Bronchial epithelial cell (primary cell): ENCODE measurements around the gene BTBD6. TPM values are rescaled to one million over a fixed set of nuclear protein-coding genes. Genes with fewer than 3 reads are reported as not detected.

Experiments used
- DNase-seq: peaks from one replicate; pipeline ENCODE4 v3.0.0-alpha.2; 2010; ENCODE audit warnings: low read depth
- FAIRE-seq: peaks from 2 replicates; lab custom pipeline; 2011; peaks lifted over from hg19 to GRCh38; lab: Jason Lieb, UNC
- H3K27me3 ChIP-seq: 2 replicates; pipeline ENCODE4 v1.5.1; 2011; ENCODE audit warnings: low read length; ENCODE audit not compliant: control insufficient read depth, insufficient read depth
- H3K36me3 ChIP-seq: 2 replicates; pipeline ENCODE4 v1.5.1; 2011; ENCODE audit warnings: low read length; ENCODE audit not compliant: control insufficient read depth, insufficient read depth
- H3K4me3 ChIP-seq: 2 replicates; pipeline ENCODE4 v1.5.1; 2011; ENCODE audit warnings: mild to moderate bottlenecking, low read depth, low read length, control low read depth
- total RNA-seq: library from RNA; depleted of rRNA; stranded (reverse); fragments of >200 nt; gene quantifications from 2 replicates; pipeline ENCODE4 v1.2.1, GENCODE V29; 2014
- TF ChIP-seq, protein P1 (sequence below): IDR thresholded peaks from 2 replicates; pipeline ENCODE4 v1.5.1; 2011; ENCODE audit warnings: mild to moderate bottlenecking, moderate library complexity, low read length, control low read depth, inconsistent platforms; ENCODE audit not compliant: insufficient read depth, severe bottlenecking

Gene BTBD6
- total RNA-seq, 1 donor from 2014 or later = 75.8 TPM

DNA sequence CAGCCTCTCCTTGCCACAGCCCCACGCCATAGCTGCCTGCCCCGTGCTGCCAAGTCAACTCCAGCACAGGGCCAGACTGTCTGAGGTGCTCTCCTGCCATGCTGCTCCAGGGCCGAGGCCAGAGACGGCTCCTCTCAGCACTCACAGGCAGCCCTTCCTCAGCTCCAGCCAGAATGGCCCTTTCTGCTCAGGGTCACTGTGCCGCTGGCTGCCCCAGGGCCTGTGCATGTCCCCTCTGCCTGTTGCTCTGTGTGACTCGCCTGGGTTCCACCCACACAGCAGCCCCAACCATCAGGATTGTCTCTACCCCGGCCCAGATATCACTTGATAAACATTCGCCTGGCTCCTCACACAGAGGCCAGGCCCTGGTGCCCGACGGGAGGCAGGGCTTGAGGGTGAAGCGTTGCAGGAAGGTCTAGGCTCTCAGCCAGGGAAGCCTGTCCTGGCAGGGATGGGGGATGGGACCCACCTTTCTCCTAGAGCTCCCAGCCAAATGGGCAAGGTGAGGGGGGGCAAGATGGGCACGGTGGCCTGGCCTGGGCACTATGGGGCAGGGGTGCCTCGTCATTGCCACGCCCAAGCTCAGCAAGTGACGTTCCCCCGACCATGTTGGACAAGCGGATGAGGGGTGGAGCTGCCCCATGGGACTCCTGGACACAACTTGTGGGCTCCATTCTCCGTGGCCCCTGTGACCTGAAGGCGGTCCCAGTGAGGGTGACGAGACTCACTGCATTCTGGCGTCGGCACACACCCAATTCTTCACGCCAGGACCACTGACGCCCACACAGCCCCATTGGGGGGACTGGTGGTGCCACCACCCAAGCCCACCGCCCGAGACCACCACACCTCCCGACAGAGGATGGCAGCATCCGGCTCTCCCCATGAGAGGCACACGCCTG lies 27.4 kb upstream of the BTBD6 start:
- FAIRE-seq = no peak
- TF ChIP-seq, protein P1, sequence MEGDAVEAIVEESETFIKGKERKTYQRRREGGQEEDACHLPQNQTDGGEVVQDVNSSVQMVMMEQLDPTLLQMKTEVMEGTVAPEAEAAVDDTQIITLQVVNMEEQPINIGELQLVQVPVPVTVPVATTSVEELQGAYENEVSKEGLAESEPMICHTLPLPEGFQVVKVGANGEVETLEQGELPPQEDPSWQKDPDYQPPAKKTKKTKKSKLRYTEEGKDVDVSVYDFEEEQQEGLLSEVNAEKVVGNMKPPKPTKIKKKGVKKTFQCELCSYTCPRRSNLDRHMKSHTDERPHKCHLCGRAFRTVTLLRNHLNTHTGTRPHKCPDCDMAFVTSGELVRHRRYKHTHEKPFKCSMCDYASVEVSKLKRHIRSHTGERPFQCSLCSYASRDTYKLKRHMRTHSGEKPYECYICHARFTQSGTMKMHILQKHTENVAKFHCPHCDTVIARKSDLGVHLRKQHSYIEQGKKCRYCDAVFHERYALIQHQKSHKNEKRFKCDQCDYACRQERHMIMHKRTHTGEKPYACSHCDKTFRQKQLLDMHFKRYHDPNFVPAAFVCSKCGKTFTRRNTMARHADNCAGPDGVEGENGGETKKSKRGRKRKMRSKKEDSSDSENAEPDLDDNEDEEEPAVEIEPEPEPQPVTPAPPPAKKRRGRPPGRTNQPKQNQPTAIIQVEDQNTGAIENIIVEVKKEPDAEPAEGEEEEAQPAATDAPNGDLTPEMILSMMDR = no peak
- H3K36me3 ChIP-seq = peaks cover 19% of the 10 kb centered on the region
- no peak for DNase-seq
- no peak overlapping the region for H3K4me3 ChIP-seq
- H3K27me3 ChIP-seq = no peaks in the 10 kb centered on the region

GRCh38 chr14:105221598-105222178 lies 26.6 kb upstream of the BTBD6 start:
- TF ChIP-seq, protein P1 = no peak
- no peak for FAIRE-seq
- peaks cover 22% of the 10 kb centered on the region for H3K36me3 ChIP-seq
- H3K4me3 ChIP-seq = no peak overlapping the region
- DNase-seq = no peak
- no peaks in the 10 kb centered on the region for H3K27me3 ChIP-seq

DNA sequence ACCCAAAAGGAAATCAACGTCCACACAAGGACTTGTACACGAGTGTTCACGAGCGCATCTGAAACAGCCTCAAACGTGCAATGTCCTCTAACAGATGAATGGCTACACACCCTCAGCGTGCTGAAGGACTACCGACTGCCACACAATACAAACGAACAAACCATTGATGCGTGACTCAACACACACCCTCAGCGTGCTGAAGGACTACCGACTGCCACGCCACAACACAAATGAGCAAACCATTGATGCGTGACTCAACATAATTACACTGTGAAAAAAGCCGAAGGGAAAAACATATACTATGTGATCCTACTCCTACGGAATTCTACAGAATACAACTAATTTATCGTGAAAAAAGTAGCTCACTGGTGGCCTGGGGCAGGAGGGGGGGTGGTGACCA lies 25.1 kb upstream of the BTBD6 start:
- Histone ChIP-seq H3K27me3 (no peaks in the 10 kb centered on the region), H3K4me3 (no peak overlapping the region), H3K36me3 (peaks cover 16% of the 10 kb centered on the region)
- TF ChIP-seq, protein P1 = no peak
- FAIRE-seq (peak; percentile 98), DNase-seq (no peak)

DNA sequence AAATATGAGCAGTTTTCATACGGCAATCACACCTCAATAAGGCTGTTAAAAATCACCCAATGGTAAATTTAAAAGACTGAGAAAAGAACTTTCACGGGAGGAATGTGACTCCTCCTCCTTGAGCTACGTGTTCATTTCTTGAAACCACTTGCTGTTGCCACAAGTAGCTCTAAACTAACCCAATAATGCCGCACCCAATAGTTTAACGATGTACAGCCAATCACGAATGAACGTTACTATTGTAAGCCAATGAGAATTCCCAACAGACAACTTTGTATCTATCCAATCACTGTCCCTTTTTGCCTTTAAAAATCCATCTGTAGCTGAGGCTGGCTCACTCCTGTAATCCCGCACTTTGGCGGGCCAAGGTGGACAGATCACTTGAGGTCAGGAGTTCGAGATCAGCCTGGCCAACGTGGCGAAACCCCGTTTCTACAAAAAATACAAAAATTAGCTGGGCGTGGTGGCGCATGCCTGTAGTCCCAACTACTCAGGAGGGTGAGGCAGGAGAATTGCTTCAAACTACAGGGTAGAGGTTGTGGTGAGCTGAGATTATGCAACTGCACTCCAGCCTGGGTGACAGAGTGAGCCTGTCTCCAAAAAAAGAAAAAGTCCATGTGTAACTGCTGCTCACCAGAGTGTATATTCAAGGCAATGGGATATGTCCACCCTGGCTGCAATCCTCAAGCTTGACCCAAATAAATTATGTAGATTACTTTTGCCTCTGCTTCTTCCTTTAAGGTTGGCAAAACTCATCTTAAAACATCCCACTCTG lies 24.4 kb upstream of the BTBD6 start:
- FAIRE-seq (no peak), DNase-seq (no peak)
- TF ChIP-seq, protein P1 = no peak
- Histone ChIP-seq H3K4me3 (no peak overlapping the region), H3K27me3 (no peaks in the 10 kb centered on the region), H3K36me3 (peaks cover 11% of the 10 kb centered on the region)

GRCh38 chr14:105224845-105225570 lies 23.3 kb upstream of the BTBD6 start:
- no peak for DNase-seq
- peaks cover 7% of the 10 kb centered on the region for H3K36me3 ChIP-seq
- FAIRE-seq = peak; percentile 73
- no peak overlapping the region for H3K4me3 ChIP-seq
- TF ChIP-seq, protein P1 = no peak
- H3K27me3 ChIP-seq = no peaks in the 10 kb centered on the region
